HCT116 (cell line): ENCODE results near the gene ELF2.

ENCODE experiments used
- ELF1 ChIP-seq: IDR thresholded peaks from 2 replicates; pipeline ENCODE4 v1.6.1; 2012; ENCODE audit warnings: low read depth, borderline replicate concordance
- EZH2 ChIP-seq: fragments of 200-600 bp; sonication (generic); IDR thresholded peaks from 2 replicates; pipeline ENCODE4 v1.6.1; 2017; ENCODE audit warnings: antibody characterized with exemption, mixed run types
- POLR2A ChIP-seq: IDR thresholded peaks from 2 replicates; pipeline ENCODE4 v1.7.0; 2011; ENCODE audit warnings: borderline replicate concordance; ENCODE audit not compliant: insufficient read depth, insufficient read length; ENCODE audit errors: extremely low read depth
- POLR2AphosphoS5 ChIP-seq: IDR thresholded peaks from 2 replicates; pipeline ENCODE4 v1.6.1; 2011; ENCODE audit warnings: mild to moderate bottlenecking, low read depth, low read length, moderate library complexity
- SIN3A ChIP-seq: IDR thresholded peaks from 2 replicates; pipeline ENCODE4 v1.6.1; 2012; ENCODE audit warnings: low read depth
- SRF ChIP-seq: IDR thresholded peaks from 2 replicates; pipeline ENCODE4 v1.6.1; 2012; ENCODE audit warnings: low read depth
- TF ChIP-seq, protein P1 (sequence below), 3 experiments: fragments of 200-600 bp in 1 of 3; sonication (generic) in 1 of 3; IDR thresholded peaks in 2 of 3; conservative IDR thresholded peaks in 1 of 3; 2 replicates each; pipeline ENCODE4 v1.5.1; 2012 to 2017; ENCODE audit warnings: low read depth in 2 of 3, low read length in 2 of 3, antibody characterized with exemption in 1 of 3, borderline replicate concordance in 1 of 3, control low read depth in 1 of 3, mild to moderate bottlenecking in 1 of 3, mixed read lengths in 1 of 3, mixed run types in 1 of 3, moderate library complexity in 1 of 3; ENCODE audit not compliant: insufficient read depth in 1 of 3

DNA sequence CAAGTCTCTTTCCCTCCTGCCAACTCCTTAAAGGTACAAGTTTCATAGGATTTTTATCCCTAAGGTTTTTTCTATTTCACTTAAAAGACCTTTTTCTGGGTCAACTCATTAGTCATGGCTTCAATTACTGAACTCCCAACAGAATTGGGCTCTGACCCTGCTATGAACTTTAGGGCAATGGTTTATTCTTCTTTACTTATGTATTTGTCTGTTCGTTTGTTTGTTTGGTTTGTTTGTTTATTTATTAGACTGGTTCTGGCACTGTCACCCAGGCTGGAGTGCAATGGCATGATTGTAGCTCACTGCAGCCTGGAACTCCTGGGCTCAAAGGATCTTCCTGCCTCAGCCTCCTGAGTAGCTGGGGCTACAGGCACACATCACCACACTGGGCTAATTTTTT lies 167.3 kb downstream of the ELF2 start:
- TF ChIP-seq, protein P1, sequence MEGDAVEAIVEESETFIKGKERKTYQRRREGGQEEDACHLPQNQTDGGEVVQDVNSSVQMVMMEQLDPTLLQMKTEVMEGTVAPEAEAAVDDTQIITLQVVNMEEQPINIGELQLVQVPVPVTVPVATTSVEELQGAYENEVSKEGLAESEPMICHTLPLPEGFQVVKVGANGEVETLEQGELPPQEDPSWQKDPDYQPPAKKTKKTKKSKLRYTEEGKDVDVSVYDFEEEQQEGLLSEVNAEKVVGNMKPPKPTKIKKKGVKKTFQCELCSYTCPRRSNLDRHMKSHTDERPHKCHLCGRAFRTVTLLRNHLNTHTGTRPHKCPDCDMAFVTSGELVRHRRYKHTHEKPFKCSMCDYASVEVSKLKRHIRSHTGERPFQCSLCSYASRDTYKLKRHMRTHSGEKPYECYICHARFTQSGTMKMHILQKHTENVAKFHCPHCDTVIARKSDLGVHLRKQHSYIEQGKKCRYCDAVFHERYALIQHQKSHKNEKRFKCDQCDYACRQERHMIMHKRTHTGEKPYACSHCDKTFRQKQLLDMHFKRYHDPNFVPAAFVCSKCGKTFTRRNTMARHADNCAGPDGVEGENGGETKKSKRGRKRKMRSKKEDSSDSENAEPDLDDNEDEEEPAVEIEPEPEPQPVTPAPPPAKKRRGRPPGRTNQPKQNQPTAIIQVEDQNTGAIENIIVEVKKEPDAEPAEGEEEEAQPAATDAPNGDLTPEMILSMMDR (IDR thresholded peaks at IDR 0.05 in 2 of 3, conservative IDR thresholded peaks at IDR 0.05 in 1 of 3; ENCODE audit: borderline replicate concordance in 1 of 3, insufficient read depth in 1 of 3, low read depth in 2 of 3, low read length in 2 of 3), result no peak
- TF ChIP-seq POLR2A (no peak), EZH2 (no peak), SIN3A (no peak), ELF1 (no peak), POLR2AphosphoS5 (no peak), SRF (no peak)
